ENCODE data around the gene FOXP4. TPM values are rescaled to one million over a fixed set of nuclear protein-coding genes. Genes with fewer than 3 reads are reported as not detected.
A peak's percentile ranks its signal among the peaks of the same experiment; 100 is the strongest.

The FOXP4 gene
- total and polyA plus RNA-seq, 2 of the 13 experiments (the other 11 are each of a cell fraction or from before 2014, with no cell fraction given), result 11.0 to 12.4 TPM

- TF ChIP-seq ZNF773 (CRISPR knock-in tag; IDR thresholded peaks at IDR 0.05; ENCODE audit: borderline replicate concordance) (no peak), MTA1 (CRISPR knock-in tag; IDR thresholded peaks at IDR 0.05; ENCODE audit: borderline replicate concordance) (peak; percentile 16; the same call in 1 of the 2 replicates), ZFP36L1 (CRISPR knock-in tag; IDR thresholded peaks at IDR 0.05) (no peak), HINFP (CRISPR knock-in tag; IDR thresholded peaks at IDR 0.05; ENCODE audit: low read depth) (0 out of 2 replicates have a peak, but pooled peaks have one; percentile 15), HOMEZ (CRISPR knock-in tag; IDR thresholded peaks at IDR 0.05; ENCODE audit: low read depth) (no peak), ZBTB21 (CRISPR knock-in tag; IDR thresholded peaks at IDR 0.05) (no peak), PAWR (CRISPR knock-in tag; IDR thresholded peaks at IDR 0.05; ENCODE audit: borderline replicate concordance) (no peak), RFXAP (CRISPR knock-in tag; IDR thresholded peaks at IDR 0.05; ENCODE audit: borderline replicate concordance) (no peak), DDIT3 (CRISPR knock-in tag; IDR thresholded peaks at IDR 0.05) (no peak), HOXA3 (CRISPR knock-in tag; IDR thresholded peaks at IDR 0.05) (peak; percentile 32; the same call in 1 of the 2 replicates), ZSCAN29 (CRISPR knock-in tag; conservative IDR thresholded peaks at IDR 0.05) (no peak), HDAC2 (CRISPR knock-in tag; IDR thresholded peaks at IDR 0.05) (no peak), KDM5A (IDR thresholded peaks at IDR 0.05; ENCODE audit: borderline replicate concordance, low read length) (no peak), ZNF674 (CRISPR knock-in tag; IDR thresholded peaks at IDR 0.05; ENCODE audit: low read depth) (no peak), TEF (CRISPR knock-in tag; IDR thresholded peaks at IDR 0.05) (no peak), ZNF558 (CRISPR knock-in tag; IDR thresholded peaks at IDR 0.05; ENCODE audit: borderline replicate concordance) (no peak), ZNF296 (CRISPR knock-in tag; conservative IDR thresholded peaks at IDR 0.05) (no peak), SCMH1 (CRISPR knock-in tag; IDR thresholded peaks at IDR 0.05; ENCODE audit: borderline replicate concordance) (no peak), DBP (CRISPR knock-in tag; IDR thresholded peaks at IDR 0.05; ENCODE audit: not compliant biosample characterization) (no peak), ZNF563 (CRISPR knock-in tag; IDR thresholded peaks at IDR 0.05) (no peak), NFYB (CRISPR knock-in tag; IDR thresholded peaks at IDR 0.05) (no peak), SMC3 (IDR thresholded peaks at IDR 0.05; ENCODE audit: low read length) (no peak), SRSF9 (IDR thresholded peaks at IDR 0.05; ENCODE audit: borderline replicate concordance, insufficient read depth, low read depth, low read length, poor library complexity, severe bottlenecking) (no peak), ZNF501 (CRISPR knock-in tag; IDR thresholded peaks at IDR 0.05) (no peak; the same call in 1 of the 2 replicates), EZH2 (conservative IDR thresholded peaks at IDR 0.05; ENCODE audit: low read depth, low read length) (no peak), HMG20B (CRISPR knock-in tag; conservative IDR thresholded peaks at IDR 0.05) (no peak)
Measured at GRCh38 chr6:41502917-41503671, 43.1 kb upstream of the FOXP4 start (continued).

Data from HepG2 (cell line).